Liver (tissue), 9 donors: ENCODE results near the gene THADA. TPM values are rescaled to one million over a fixed set of nuclear protein-coding genes. Genes with fewer than 3 reads are reported as not detected.

Experiments used
- DNase-seq: peaks from one replicate; pipeline ENCODE4 v3.0.0-alpha.2; 2017; ENCODE audit warnings: low spot score
- H3K27ac ChIP-seq, 2 donors: one replicate each; pipeline ENCODE4 v1.7.0; 2013; ENCODE audit warnings: inconsistent platforms in 2 of 2, low read length in 2 of 2, control low read depth in 1 of 2, low read depth in 1 of 2, mild to moderate bottlenecking in 1 of 2
- H3K27me3 ChIP-seq, 4 donors: one replicate each; pipeline versions ENCODE4 v1.6.1 to v1.7.0; 2013; ENCODE audit warnings: low read length in 3 of 4, inconsistent platforms in 1 of 4, mild to moderate bottlenecking in 1 of 4, moderate library complexity in 1 of 4; ENCODE audit not compliant: control insufficient read depth in 4 of 4, insufficient read depth in 4 of 4
- H3K36me3 ChIP-seq, 4 donors: one replicate each; pipeline versions ENCODE4 v1.6.1 to v1.7.0; 2013; ENCODE audit warnings: low read length in 3 of 4, mild to moderate bottlenecking in 3 of 4, low read depth in 1 of 4, moderate library complexity in 1 of 4; ENCODE audit not compliant: control insufficient read depth in 4 of 4, insufficient read depth in 3 of 4
- H3K4me1 ChIP-seq, 4 donors: one replicate each; pipeline versions ENCODE4 v1.6.1 to v1.7.0; 2013; ENCODE audit warnings: low read length in 3 of 4, mild to moderate bottlenecking in 3 of 4, moderate library complexity in 1 of 4; ENCODE audit not compliant: control insufficient read depth in 4 of 4, insufficient read depth in 4 of 4
- H3K4me3 ChIP-seq, 3 donors: one replicate each; pipeline versions ENCODE4 v1.6.1 to v1.7.0; 2013; ENCODE audit warnings: low read length in 3 of 3, control low read depth in 1 of 3, low read depth in 1 of 3, mild to moderate bottlenecking in 1 of 3
- H3K9ac ChIP-seq, 2 donors: one replicate each; pipeline ENCODE4 v1.7.0; 2013; ENCODE audit warnings: low read length in 2 of 2, mild to moderate bottlenecking in 2 of 2, moderate library complexity in 2 of 2, control low read depth in 1 of 2, low read depth in 1 of 2
- H3K9me3 ChIP-seq, 4 donors: one replicate each; pipeline versions ENCODE4 v1.6.1 to v1.7.0; 2013; ENCODE audit warnings: low read length in 3 of 4; ENCODE audit not compliant: control insufficient read depth in 4 of 4
- FOXA1 ChIP-seq: IDR thresholded peaks from 2 replicates; pipeline ENCODE4 v1.6.1; 2016; ENCODE audit warnings: antibody characterized with exemption
- HNF4A ChIP-seq, 2 donors: conservative IDR thresholded peaks; 2 replicates each; pipeline ENCODE4 v1.6.1; 2016; ENCODE audit warnings: antibody characterized with exemption in 2 of 2, mild to moderate bottlenecking in 2 of 2
- HNF4G ChIP-seq: IDR thresholded peaks from 2 replicates; pipeline ENCODE4 v1.6.1; 2016; ENCODE audit warnings: antibody characterized with exemption
- JUND ChIP-seq, 2 donors: IDR thresholded peaks; 2 replicates each; pipeline ENCODE4 v1.6.1; 2016; ENCODE audit warnings: antibody characterized with exemption in 2 of 2
- MAX ChIP-seq: IDR thresholded peaks from 2 replicates; pipeline ENCODE4 v1.6.1; 2016; ENCODE audit warnings: antibody characterized with exemption
- RAD21 ChIP-seq, 2 donors: IDR thresholded peaks; 2 replicates each; pipeline ENCODE4 v1.6.1; 2016; ENCODE audit warnings: antibody characterized with exemption in 2 of 2, mild to moderate bottlenecking in 2 of 2
- REST ChIP-seq: IDR thresholded peaks from 2 replicates; pipeline ENCODE4 v1.6.1; 2016; ENCODE audit warnings: antibody characterized with exemption, mild to moderate bottlenecking
- RXRA ChIP-seq, 2 donors: IDR thresholded peaks; 2 replicates each; pipeline ENCODE4 v1.6.1; 2017 to 2018; ENCODE audit warnings: antibody characterized with exemption in 2 of 2, mild to moderate bottlenecking in 1 of 2
- SP1 ChIP-seq: IDR thresholded peaks from 2 replicates; pipeline ENCODE4 v1.6.1; 2018; ENCODE audit warnings: antibody characterized with exemption, mild to moderate bottlenecking
- TAF1 ChIP-seq: conservative IDR thresholded peaks from 2 replicates; pipeline ENCODE4 v1.6.1; 2016; ENCODE audit warnings: antibody characterized with exemption, mild to moderate bottlenecking
- ZBTB33 ChIP-seq: IDR thresholded peaks from 2 replicates; pipeline ENCODE4 v1.6.1; 2016; ENCODE audit warnings: antibody characterized with exemption
- WGBS: extraction: QIAGEN DNeasy Blood & Tissue Kit; methylation state at CpG from one replicate; pipeline ENCODE4 v1.1.7; 2013; 5-methylcytosine and 5-hydroxymethylcytosine counted together
- polyA plus RNA-seq, 2 donors: library from polyadenylated mRNA; stranded (reverse) in 1 of 2; unstranded in 1 of 2; fragments of 200-250 nt in 1 of 2; fragments of >200 nt in 1 of 2; fragmentation: Nextera tagmentation in 1 of 2; extraction: Ambion mirVana in 1 of 2; gene quantifications; one replicate each; pipeline versions ENCODE4 v1.2.1 to v1.2.3, GENCODE V29; 2013 to 2015
- total RNA-seq, 2 donors: library from RNA; depleted of rRNA; stranded (reverse); fragments of >200 nt; gene quantifications; one replicate each; pipeline ENCODE4 v1.2.3, GENCODE V29; 2014
- donor health status: healthy.
- donor health status: healthy.
- donor health status: healthy.
- donor health status: healthy.
- donor health status: healthy.

THADA gene
- total and polyA plus RNA-seq, 4 donors, result 12.0 to 37.2 (median 22.3) TPM

- Histone ChIP-seq H3K4me1 (peaks cover 4 to 33% (median 27%) of the 10 kb centered on the region in 4 donors), H3K27ac (no peak overlapping the region), H3K9ac (no peak overlapping the region), H3K36me3 (no peaks in the 10 kb centered on the region), H3K27me3 (no peaks in the 10 kb centered on the region), H3K9me3 (no peaks in the 10 kb centered on the region), H3K4me3 (no peak overlapping the region)
- WGBS, result 65% methylated on average over 1 of the region's 1 CpG
- DNase-seq, result no peak
- TF ChIP-seq MAX (no peak), FOXA1 (no peak), HNF4A (conservative IDR thresholded peaks at IDR 0.05) (no peak), TAF1 (no peak), RXRA (IDR thresholded peaks at IDR 0.05) (no peak), RAD21 (IDR thresholded peaks at IDR 0.05) (no peak), SP1 (no peak), REST (no peak), ZBTB33 (no peak)
Measured at GRCh38 chr2:43309935-43310334, 285.9 kb downstream of the THADA start.

GRCh38 chr2:43307973-43308372 is 287.9 kb downstream of the THADA start:
- no peak for DNase-seq
- peaks cover 0 to 2% (median 0%) of the 10 kb centered on the region in 4 donors for H3K36me3 ChIP-seq
- H3K9me3 ChIP-seq, result no peaks in the 10 kb centered on the region
- WGBS, result 97% methylated on average over 3 of the region's 3 CpGs
- no peaks in the 10 kb centered on the region for H3K27me3 ChIP-seq
- TF ChIP-seq HNF4A (conservative IDR thresholded peaks at IDR 0.05) (no peak), REST (no peak), JUND (IDR thresholded peaks at IDR 0.05) (no peak), HNF4G (no peak), FOXA1 (no peak)
- no peak overlapping the region for H3K27ac ChIP-seq
- peaks cover 3 to 20% (median 16%) of the 10 kb centered on the region in 4 donors for H3K4me1 ChIP-seq
- no peak overlapping the region for H3K9ac ChIP-seq
- H3K4me3 ChIP-seq, result no peak overlapping the region
